Upper lobe of left lung (tissue), 6 donors: ENCODE measurements around the gene SFR1. TPM values are rescaled to one million over a fixed set of nuclear protein-coding genes. Genes with fewer than 3 reads are reported as not detected.

ENCODE experiments used
- ATAC-seq, 2 donors: fragments of 200-7000 bp; cut with Tn5 transposase; one replicate each; pipeline ENCODE4 v1.9.1; 2022; ENCODE audit warnings: mild to moderate bottlenecking in 2 of 2, moderate library complexity in 2 of 2; ENCODE audit not compliant: low FRiP score in 2 of 2
- DNase-seq, 2 donors: peaks; one replicate each; pipeline ENCODE4 v3.0.0-alpha.2; 2019 to 2020
- H3K27ac ChIP-seq, 4 donors: fragments of 200-600 bp; sonication (generic); one replicate each; pipeline ENCODE4 v1.5.1; 2016 to 2019
- H3K27me3 ChIP-seq, 4 donors: fragments of 200-600 bp; sonication (generic); one replicate each; pipeline ENCODE4 v1.5.1; 2017 to 2019
- H3K36me3 ChIP-seq, 4 donors: fragments of 200-600 bp; sonication (generic); one replicate each; pipeline ENCODE4 v1.5.1; 2016 to 2019
- H3K4me1 ChIP-seq, 4 donors: fragments of 200-600 bp; sonication (generic); one replicate each; pipeline ENCODE4 v1.5.1; 2018 to 2019
- H3K4me3 ChIP-seq, 4 donors: fragments of 200-600 bp; sonication (generic); one replicate each; pipeline ENCODE4 v1.5.1; 2017 to 2019; ENCODE audit warnings: mild to moderate bottlenecking in 2 of 4, moderate library complexity in 1 of 4
- H3K9me3 ChIP-seq, 4 donors: fragments of 200-600 bp; sonication (generic); one replicate each; pipeline ENCODE4 v1.5.1; 2018 to 2019
- EP300 ChIP-seq, 4 donors: sonication (generic); formaldehyde crosslinking; IDR thresholded peaks; one replicate each; pipeline ENCODE4 v1.5.1; 2017; ENCODE audit warnings: antibody characterized with exemption in 4 of 4, control low read depth in 2 of 4
- POLR2A ChIP-seq, 4 donors: fragments of 450-650 bp; IDR thresholded peaks; one replicate each; pipeline ENCODE4 v1.5.1; 2016 to 2017; ENCODE audit warnings: antibody characterized with exemption in 4 of 4, mild to moderate bottlenecking in 2 of 4
- POLR2AphosphoS5 ChIP-seq, 2 donors: sonication (generic); formaldehyde crosslinking; IDR thresholded peaks; one replicate each; pipeline ENCODE4 v1.5.1; 2017; ENCODE audit warnings: antibody characterized with exemption in 2 of 2
- WGBS, 2 donors: methylation state at CpG; one replicate each; pipeline ENCODE4 v1.1.5; 2017 to 2018; 5-methylcytosine and 5-hydroxymethylcytosine counted together
- total RNA-seq, 6 donors: library from RNA; depleted of rRNA in 4 of 6; stranded (reverse); fragments of >200 nt in 4 of 6; gene quantifications; one replicate each; pipeline versions ENCODE4 v1.1.0 to v1.2.1, GENCODE V29; 2016 to 2021
- TF ChIP-seq, protein P1 (sequence below), 6 experiments: fragments of 450-650 bp in 4 of 6; fragments of 200-600 bp in 2 of 6; sonication (generic) in 2 of 6; IDR thresholded peaks; one replicate each; pipeline ENCODE4 v1.5.1; 2016 to 2019; ENCODE audit warnings: antibody characterized with exemption in 6 of 6
- donor health status: DM: no; HTN: no; CAD: no; lungs with moderate emphysema.
- donor health status: DM: no; HTN: yes; CAD: no; lungs with severe emphysema.

SFR1 gene
- total RNA-seq, 6 donors from 2014 or later = 3.1 to 11.9 (median 7.3) TPM

DNA sequence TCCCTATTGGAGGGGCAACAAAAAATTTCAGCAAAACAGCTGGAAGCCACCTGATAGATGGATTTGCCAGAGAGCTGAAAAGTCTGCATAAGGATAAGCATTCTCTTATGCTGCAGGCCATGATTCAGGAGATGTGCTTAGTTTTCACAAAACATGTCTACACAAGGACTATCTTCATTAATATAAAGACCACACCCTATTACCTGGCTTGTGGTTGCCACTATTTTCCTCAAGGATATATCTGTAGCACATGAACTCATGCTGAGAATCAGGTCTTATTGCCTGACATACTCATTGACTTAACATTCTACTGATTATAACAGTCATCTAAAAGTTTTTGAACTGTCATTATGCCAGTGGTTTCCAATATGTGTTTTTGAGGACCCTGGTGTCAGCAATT lies 29.2 kb upstream of the SFR1 start:
- ATAC-seq = no peak
- Histone ChIP-seq H3K27ac (no peak overlapping the region), H3K4me1 (peaks cover 0 to 3% (median 0%) of the 10 kb centered on the region in 4 donors), H3K9me3 (peaks cover 0 to 5% (median 0%) of the 10 kb centered on the region in 4 donors), H3K36me3 (no peaks in the 10 kb centered on the region), H3K27me3 (no peaks in the 10 kb centered on the region), H3K4me3 (no peak overlapping the region)
- DNase-seq = no peak
- TF ChIP-seq POLR2A (IDR thresholded peaks at IDR 0.05) (no peak), POLR2AphosphoS5 (IDR thresholded peaks at IDR 0.05) (no peak), EP300 (IDR thresholded peaks at IDR 0.05) (no peak)
- TF ChIP-seq, protein P1, sequence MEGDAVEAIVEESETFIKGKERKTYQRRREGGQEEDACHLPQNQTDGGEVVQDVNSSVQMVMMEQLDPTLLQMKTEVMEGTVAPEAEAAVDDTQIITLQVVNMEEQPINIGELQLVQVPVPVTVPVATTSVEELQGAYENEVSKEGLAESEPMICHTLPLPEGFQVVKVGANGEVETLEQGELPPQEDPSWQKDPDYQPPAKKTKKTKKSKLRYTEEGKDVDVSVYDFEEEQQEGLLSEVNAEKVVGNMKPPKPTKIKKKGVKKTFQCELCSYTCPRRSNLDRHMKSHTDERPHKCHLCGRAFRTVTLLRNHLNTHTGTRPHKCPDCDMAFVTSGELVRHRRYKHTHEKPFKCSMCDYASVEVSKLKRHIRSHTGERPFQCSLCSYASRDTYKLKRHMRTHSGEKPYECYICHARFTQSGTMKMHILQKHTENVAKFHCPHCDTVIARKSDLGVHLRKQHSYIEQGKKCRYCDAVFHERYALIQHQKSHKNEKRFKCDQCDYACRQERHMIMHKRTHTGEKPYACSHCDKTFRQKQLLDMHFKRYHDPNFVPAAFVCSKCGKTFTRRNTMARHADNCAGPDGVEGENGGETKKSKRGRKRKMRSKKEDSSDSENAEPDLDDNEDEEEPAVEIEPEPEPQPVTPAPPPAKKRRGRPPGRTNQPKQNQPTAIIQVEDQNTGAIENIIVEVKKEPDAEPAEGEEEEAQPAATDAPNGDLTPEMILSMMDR (IDR thresholded peaks at IDR 0.05) = no peak

DNA sequence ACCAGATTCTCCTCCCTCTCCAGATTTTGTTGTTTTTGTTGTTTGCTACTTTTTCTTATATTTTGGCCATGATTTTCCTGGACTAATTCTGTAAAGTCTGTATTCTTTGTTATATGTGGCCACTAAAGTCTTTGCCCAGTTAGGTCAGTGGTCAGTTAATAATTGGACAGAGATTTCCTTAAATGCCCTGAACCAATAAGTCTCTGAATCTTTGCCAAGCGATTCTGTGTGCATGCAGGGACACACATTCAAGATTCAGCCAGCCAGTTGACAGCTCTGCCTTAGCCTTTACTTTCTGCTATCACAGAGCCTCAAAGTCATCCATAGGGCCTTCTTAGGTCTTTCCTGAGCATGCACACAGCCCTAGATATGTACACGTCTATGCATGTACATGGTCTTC lies 25.3 kb upstream of the SFR1 start:
- TF ChIP-seq, protein P1 (IDR thresholded peaks at IDR 0.05) = no peak
- no peak for TF ChIP-seq POLR2AphosphoS5 (IDR thresholded peaks at IDR 0.05)
- peaks cover 0 to 5% (median 0%) of the 10 kb centered on the region in 4 donors for H3K9me3 ChIP-seq
- ATAC-seq = no peak
- H3K36me3 ChIP-seq = no peaks in the 10 kb centered on the region
- DNase-seq = no peak
- no peak overlapping the region for H3K4me3 ChIP-seq
- 95 to 96% methylated on average over 2 of the region's 2 CpGs for WGBS, 2 donors
- H3K27me3 ChIP-seq = no peaks in the 10 kb centered on the region
- no peaks in the 10 kb centered on the region for H3K4me1 ChIP-seq
- H3K27ac ChIP-seq = no peak overlapping the region

DNA sequence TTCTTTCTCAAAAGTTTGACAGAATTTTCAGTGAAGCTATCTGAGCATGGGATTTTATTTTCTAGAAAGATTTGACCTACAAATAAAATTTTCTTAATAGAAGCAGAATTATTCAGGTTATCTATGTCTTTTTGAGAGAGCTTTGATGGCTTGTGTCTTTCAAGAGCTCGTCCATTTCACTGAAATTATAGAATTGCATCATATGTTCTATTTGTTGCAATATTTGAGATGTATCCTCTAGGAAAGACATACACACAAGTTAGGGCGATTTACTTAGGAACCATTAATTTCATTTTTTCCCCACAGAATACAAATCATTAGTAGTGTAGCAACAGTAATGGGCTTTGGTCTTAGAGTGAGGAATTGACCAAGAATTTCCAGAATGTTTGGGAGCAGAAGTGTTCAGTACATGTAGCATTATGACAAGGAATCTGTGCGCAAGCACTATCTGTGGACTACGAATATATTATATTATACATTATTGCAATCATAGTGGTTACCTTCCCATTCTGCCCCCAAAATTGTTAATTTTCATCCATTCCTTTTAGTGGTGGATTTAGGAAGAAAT lies 23.5 kb upstream of the SFR1 start:
- no peak for ATAC-seq
- DNase-seq = no peak
- Histone ChIP-seq H3K27ac (no peak overlapping the region), H3K4me3 (no peak overlapping the region), H3K4me1 (no peaks in the 10 kb centered on the region), H3K9me3 (peaks cover 0 to 5% (median 0%) of the 10 kb centered on the region in 4 donors), H3K36me3 (no peaks in the 10 kb centered on the region), H3K27me3 (no peaks in the 10 kb centered on the region)
- TF ChIP-seq, protein P1 (IDR thresholded peaks at IDR 0.05) = no peak
- no peak for TF ChIP-seq POLR2A (IDR thresholded peaks at IDR 0.05)
- no peak for TF ChIP-seq POLR2AphosphoS5 (IDR thresholded peaks at IDR 0.05)
- no peak for TF ChIP-seq EP300 (IDR thresholded peaks at IDR 0.05)
- 94 to 96% methylated on average over 4 of the region's 4 CpGs for WGBS, 2 donors

DNA sequence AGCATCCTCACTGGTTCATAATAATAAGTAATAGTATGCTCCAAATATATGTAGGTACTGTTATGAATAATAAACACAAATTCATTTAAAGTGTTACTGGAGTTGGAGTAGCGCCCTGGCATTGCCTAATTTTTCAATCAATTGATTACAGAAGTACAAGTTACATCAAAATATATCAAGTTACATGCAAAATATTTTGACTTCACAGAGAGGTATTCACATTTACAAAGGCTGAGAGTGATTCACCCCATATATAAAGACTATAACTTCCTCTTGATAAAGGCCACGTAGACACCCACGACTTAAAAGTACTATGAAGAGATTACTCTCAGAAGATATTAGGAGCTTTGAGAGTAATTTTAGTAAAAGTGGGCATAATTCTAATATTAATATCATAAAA lies 22.7 kb upstream of the SFR1 start:
- no peak for TF ChIP-seq POLR2AphosphoS5 (IDR thresholded peaks at IDR 0.05)
- no peak for TF ChIP-seq EP300 (IDR thresholded peaks at IDR 0.05)
- TF ChIP-seq, protein P1 (IDR thresholded peaks at IDR 0.05) = no peak
- no peak for TF ChIP-seq POLR2A (IDR thresholded peaks at IDR 0.05)
- ATAC-seq (no peak), DNase-seq (no peak)
- Histone ChIP-seq H3K9me3 (peaks cover 0 to 5% (median 0%) of the 10 kb centered on the region in 4 donors), H3K4me1 (no peaks in the 10 kb centered on the region), H3K27ac (no peak overlapping the region), H3K27me3 (no peaks in the 10 kb centered on the region), H3K36me3 (no peaks in the 10 kb centered on the region), H3K4me3 (no peak overlapping the region)
- 87 to 90% methylated on average over 3 of the region's 3 CpGs for WGBS, 2 donors

DNA sequence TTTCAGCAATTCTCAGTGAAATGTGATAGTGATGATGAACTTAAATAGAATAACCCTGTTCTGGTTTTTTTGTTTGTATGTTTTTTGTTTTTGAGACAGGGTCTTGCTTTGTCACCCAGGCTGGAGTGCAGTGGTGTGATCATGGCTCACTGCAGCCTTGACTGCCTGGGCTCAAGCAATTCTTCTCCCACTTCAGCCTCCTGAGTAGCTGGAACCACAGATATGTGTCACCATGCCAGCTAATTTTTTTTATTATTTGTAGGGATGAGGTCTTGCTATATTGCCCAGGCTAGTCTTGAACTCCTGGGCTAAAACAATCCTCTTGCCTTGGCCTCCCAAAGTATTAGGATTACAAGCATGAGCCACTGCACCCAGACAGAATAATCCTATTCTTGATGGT lies 22.0 kb upstream of the SFR1 start:
- Histone ChIP-seq H3K27ac (no peak overlapping the region), H3K9me3 (peaks cover 0 to 5% (median 0%) of the 10 kb centered on the region in 4 donors), H3K4me3 (no peak overlapping the region), H3K4me1 (no peaks in the 10 kb centered on the region), H3K27me3 (no peaks in the 10 kb centered on the region), H3K36me3 (no peaks in the 10 kb centered on the region)
- ATAC-seq = no peak
- no peak for TF ChIP-seq POLR2AphosphoS5 (IDR thresholded peaks at IDR 0.05)
- TF ChIP-seq POLR2A (IDR thresholded peaks at IDR 0.05) = no peak
- TF ChIP-seq, protein P1 (IDR thresholded peaks at IDR 0.05) = no peak
- no peak for DNase-seq
